HepG2 (cell line): ENCODE results near the gene MCM3. TPM values are rescaled to one million over a fixed set of nuclear protein-coding genes. Genes with fewer than 3 reads are reported as not detected.

Experiments used
- ATAC-seq: fragments of 200-7000 bp; cut with Tn5 transposase; 3 replicates; pipeline ENCODE4 v1.9.1; 2020; ENCODE audit warnings: mild to moderate bottlenecking, moderate library complexity
- BruUV-seq: library from RNA; stranded (reverse); fragments of 400-500 nt; replicated peaks from 2 replicates; lab custom pipeline; 2021; lab: Mats Ljungman, UMichigan
- CTCF ChIA-PET: fragments of 300-600 bp; formaldehyde crosslinking; extraction: SDS; loops from one replicate; lab custom pipeline; 2021; ENCODE audit warnings: low total read pairs, inconsistent platforms, low intra/inter-chr PET ratio; lab: Yijun Ruan, JAX
- POLR2A ChIA-PET: fragments of 350-600 bp; sonication (Branson Sonifier 250); formaldehyde crosslinking; loops from one replicate; lab custom pipeline; 2020; ENCODE audit warnings: antibody characterized with exemption, inconsistent platforms; lab: Yijun Ruan, JAX
- DNase-seq: peaks from one replicate; pipeline ENCODE4 v3.0.0-alpha.2; 2015; ENCODE audit warnings: low spot score
- FAIRE-seq: peaks from 3 replicates; lab custom pipeline; 2011; peaks lifted over from hg19 to GRCh38; lab: Jason Lieb, UNC
- H2AFZ ChIP-seq: one replicate; pipeline ENCODE4 v1.6.1; 2011; ENCODE audit warnings: low read length, inconsistent platforms
- H3K27ac ChIP-seq: fragments of 300-600 bp; 3 replicates; pipeline ENCODE4 v1.8.0; 2011; ENCODE audit warnings: mixed run types, mild to moderate bottlenecking, mixed read lengths, low read length, inconsistent platforms; ENCODE audit not compliant: insufficient read depth; ENCODE audit errors: extremely low read length
- H3K27me3 ChIP-seq, 2 experiments: fragments of 200-600 bp in 1 of 2; 2 replicates in 1 of 2; 3 replicates in 1 of 2; pipeline versions ENCODE4 v1.6.0 to v1.8.0; 2011; ENCODE audit warnings: low read length in 2 of 2, mild to moderate bottlenecking in 2 of 2, moderate library complexity in 2 of 2, inconsistent platforms in 1 of 2; ENCODE audit not compliant: insufficient read depth in 2 of 2, control insufficient read depth in 1 of 2
- H3K36me3 ChIP-seq, 2 experiments: fragments of 200-600 bp in 1 of 2; replicated peaks in 1 of 2; 2 replicates in 1 of 2; 3 replicates in 1 of 2; pipeline versions ENCODE4 v1.5.1 to v1.8.0; 2011; ENCODE audit warnings: low read length in 2 of 2, inconsistent platforms in 1 of 2; ENCODE audit not compliant: insufficient read depth in 2 of 2, control insufficient read depth in 1 of 2
- H3K4me1 ChIP-seq: 2 replicates; pipeline ENCODE4 v1.5.1; 2012; ENCODE audit warnings: low read length, inconsistent platforms; ENCODE audit not compliant: insufficient read depth
- H3K4me2 ChIP-seq: 2 replicates; pipeline ENCODE4 v1.6.0; 2011; ENCODE audit warnings: low read depth, low read length, inconsistent platforms
- H3K4me3 ChIP-seq, 3 experiments: fragments of 200-600 bp in 1 of 3; sonication (generic), shearing (Covaris generic) in 1 of 3; replicated peaks in 1 of 3; 2 replicates each; pipeline ENCODE4 v1.5.1; 2011 to 2016; ENCODE audit warnings: low read length in 3 of 3, inconsistent platforms in 2 of 3, low read depth in 2 of 3, mild to moderate bottlenecking in 2 of 3, control low read depth in 1 of 3, mixed read lengths in 1 of 3; ENCODE audit not compliant: insufficient read depth in 1 of 3
- H3K79me2 ChIP-seq: one replicate; pipeline ENCODE4 v1.6.1; 2011; ENCODE audit warnings: low read length, inconsistent platforms; ENCODE audit not compliant: insufficient read depth
- H3K9ac ChIP-seq: 2 replicates; pipeline ENCODE4 v1.6.0; 2011; ENCODE audit warnings: mild to moderate bottlenecking, low read depth, low read length, inconsistent platforms; ENCODE audit not compliant: insufficient read depth
- H3K9me3 ChIP-seq: 2 replicates; pipeline ENCODE4 v1.5.1; 2012; ENCODE audit warnings: mild to moderate bottlenecking, low read length
- H4K20me1 ChIP-seq: 2 replicates; pipeline ENCODE4 v1.6.0; 2011; ENCODE audit warnings: inconsistent platforms, mild to moderate bottlenecking, low read length, moderate library complexity; ENCODE audit not compliant: insufficient read depth
- HNRNPK ChIP-seq: fragments of 200-400 bp; formaldehyde crosslinking; IDR thresholded peaks from 2 replicates; pipeline ENCODE4 v1.6.1; 2018; ENCODE audit warnings: low read length, low read depth, moderate library complexity, mild to moderate bottlenecking; ENCODE audit not compliant: poor library complexity, severe bottlenecking
- KLF12 ChIP-seq: sonication (generic); formaldehyde crosslinking; IDR thresholded peaks from 2 replicates; pipeline ENCODE4 v1.4.0; 2020; ENCODE audit warnings: missing genetic modification reagents, borderline replicate concordance
- NAIF1 ChIP-seq: sonication (generic); formaldehyde crosslinking; IDR thresholded peaks from 2 replicates; pipeline ENCODE4 v1.5.0; 2020; ENCODE audit warnings: mild to moderate bottlenecking, missing genetic modification reagents, borderline replicate concordance
- POGZ ChIP-seq: sonication (generic); formaldehyde crosslinking; IDR thresholded peaks from 2 replicates; pipeline ENCODE4 v1.4.0; 2020; ENCODE audit warnings: mild to moderate bottlenecking, missing genetic modification reagents
- RFXAP ChIP-seq: sonication (generic); formaldehyde crosslinking; IDR thresholded peaks from 2 replicates; pipeline ENCODE4 v1.4.0; 2020; ENCODE audit warnings: missing genetic modification reagents, borderline replicate concordance
- ZFAT ChIP-seq: sonication (generic); formaldehyde crosslinking; conservative IDR thresholded peaks from 2 replicates; pipeline ENCODE4 v1.8.1; 2023; ENCODE audit warnings: missing genetic modification reagents, inconsistent platforms
- ZMYM4 ChIP-seq: sonication (generic); formaldehyde crosslinking; IDR thresholded peaks from 2 replicates; pipeline ENCODE4 v1.8.1; 2023; ENCODE audit warnings: mild to moderate bottlenecking, missing genetic modification reagents
- WGBS: methylation state at CpG from one replicate; pipeline ENCODE4 v1.1.6; 2017; ENCODE audit warnings: low lambda C conversion rate; 5-methylcytosine and 5-hydroxymethylcytosine counted together
- in situ Hi-C: cut with HindIII; loops from 2 replicates; pipeline ENCODE4 v1.10.0; 2017; ENCODE audit warnings: low pct_unique_long_range_greater_than_20kb; ENCODE audit not compliant: extremely low pct_ligation_motif_present
- intact Hi-C: fragments of 100-400 bp; cut with micrococcal nuclease; formaldehyde crosslinking; loops from one replicate; pipeline ENCODE4 v1.10.0; 2022; ENCODE audit not compliant: unreplicated experiment
- polyA plus RNA-seq, 8 experiments: library from polyadenylated mRNA; depleted of rRNA in 3 of 8; stranded (reverse) in 7 of 8; unstranded in 1 of 8; fragments of >200 nt; fragmentation: Illumina TruSeq in 4 of 8; extraction: Trizol in 4 of 8; gene quantifications; 2 replicates each; pipeline versions ENCODE4 v1.2.1 to v1.2.3, GENCODE V29; 2011 to 2016; ENCODE audit warnings: low read depth in 4 of 8, missing spikeins in 1 of 8, mixed read lengths in 1 of 8; ENCODE audit not compliant: insufficient read depth in 1 of 8
- total RNA-seq, 5 experiments: library from RNA; depleted of rRNA; stranded (reverse); fragments of >200 nt; fragmentation: Illumina TruSeq; extraction: Trizol; gene quantifications; 2 replicates each; pipeline ENCODE4 v1.2.3, GENCODE V29; 2016; ENCODE audit warnings: low read depth in 1 of 5
- TF ChIP-seq, protein P1 (sequence below): sonication (generic); formaldehyde crosslinking; IDR thresholded peaks from 2 replicates; pipeline ENCODE4 v1.4.0; 2020; ENCODE audit warnings: mild to moderate bottlenecking, missing genetic modification reagents, borderline replicate concordance
- TF ChIP-seq, protein P2 (sequence below): sonication (generic); formaldehyde crosslinking; IDR thresholded peaks from 2 replicates; pipeline ENCODE4 v1.8.0; 2023; ENCODE audit warnings: mild to moderate bottlenecking, missing genetic modification reagents

Gene MCM3
- total and polyA plus RNA-seq, 2 of the 13 experiments (the other 11 are each of a cell fraction or from before 2014, with no cell fraction given): 164 to 288 TPM

DNA sequence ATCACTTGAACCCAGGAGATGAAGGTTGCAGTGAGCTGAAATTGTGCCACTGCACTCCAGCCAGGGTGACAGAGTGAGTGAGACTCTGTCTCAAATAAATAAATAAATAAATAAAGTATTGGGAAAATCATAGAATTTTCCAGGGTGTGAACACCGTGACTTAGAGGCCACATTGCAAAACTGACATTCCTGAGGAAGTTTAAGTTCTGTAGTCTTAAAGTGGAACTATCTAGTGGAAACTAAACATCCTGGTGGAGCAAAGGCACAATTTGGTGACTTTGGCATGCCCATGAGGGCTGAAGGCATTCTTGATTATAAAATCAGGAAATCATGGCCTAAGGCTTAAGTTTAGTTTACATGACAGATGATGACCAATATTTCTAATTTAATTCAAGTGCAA lies 32.7 kb upstream of the MCM3 start:
- no peak overlapping the region for H3K27ac ChIP-seq
- no peak overlapping the region for H3K4me3 ChIP-seq
- no peak overlapping the region for H3K4me2 ChIP-seq
- BruUV-seq: no TSS peak
- CTCF ChIA-PET: no interaction called here
- DNase-seq: no peak
- TF ChIP-seq NAIF1 (CRISPR knock-in tag) (no peak), ZMYM4 (no peak), KLF12 (no peak), POGZ (no peak), ZFAT (CRISPR knock-in tag) (no peak), HNRNPK (no peak), RFXAP (CRISPR knock-in tag) (no peak)
- TF ChIP-seq, protein P1, sequence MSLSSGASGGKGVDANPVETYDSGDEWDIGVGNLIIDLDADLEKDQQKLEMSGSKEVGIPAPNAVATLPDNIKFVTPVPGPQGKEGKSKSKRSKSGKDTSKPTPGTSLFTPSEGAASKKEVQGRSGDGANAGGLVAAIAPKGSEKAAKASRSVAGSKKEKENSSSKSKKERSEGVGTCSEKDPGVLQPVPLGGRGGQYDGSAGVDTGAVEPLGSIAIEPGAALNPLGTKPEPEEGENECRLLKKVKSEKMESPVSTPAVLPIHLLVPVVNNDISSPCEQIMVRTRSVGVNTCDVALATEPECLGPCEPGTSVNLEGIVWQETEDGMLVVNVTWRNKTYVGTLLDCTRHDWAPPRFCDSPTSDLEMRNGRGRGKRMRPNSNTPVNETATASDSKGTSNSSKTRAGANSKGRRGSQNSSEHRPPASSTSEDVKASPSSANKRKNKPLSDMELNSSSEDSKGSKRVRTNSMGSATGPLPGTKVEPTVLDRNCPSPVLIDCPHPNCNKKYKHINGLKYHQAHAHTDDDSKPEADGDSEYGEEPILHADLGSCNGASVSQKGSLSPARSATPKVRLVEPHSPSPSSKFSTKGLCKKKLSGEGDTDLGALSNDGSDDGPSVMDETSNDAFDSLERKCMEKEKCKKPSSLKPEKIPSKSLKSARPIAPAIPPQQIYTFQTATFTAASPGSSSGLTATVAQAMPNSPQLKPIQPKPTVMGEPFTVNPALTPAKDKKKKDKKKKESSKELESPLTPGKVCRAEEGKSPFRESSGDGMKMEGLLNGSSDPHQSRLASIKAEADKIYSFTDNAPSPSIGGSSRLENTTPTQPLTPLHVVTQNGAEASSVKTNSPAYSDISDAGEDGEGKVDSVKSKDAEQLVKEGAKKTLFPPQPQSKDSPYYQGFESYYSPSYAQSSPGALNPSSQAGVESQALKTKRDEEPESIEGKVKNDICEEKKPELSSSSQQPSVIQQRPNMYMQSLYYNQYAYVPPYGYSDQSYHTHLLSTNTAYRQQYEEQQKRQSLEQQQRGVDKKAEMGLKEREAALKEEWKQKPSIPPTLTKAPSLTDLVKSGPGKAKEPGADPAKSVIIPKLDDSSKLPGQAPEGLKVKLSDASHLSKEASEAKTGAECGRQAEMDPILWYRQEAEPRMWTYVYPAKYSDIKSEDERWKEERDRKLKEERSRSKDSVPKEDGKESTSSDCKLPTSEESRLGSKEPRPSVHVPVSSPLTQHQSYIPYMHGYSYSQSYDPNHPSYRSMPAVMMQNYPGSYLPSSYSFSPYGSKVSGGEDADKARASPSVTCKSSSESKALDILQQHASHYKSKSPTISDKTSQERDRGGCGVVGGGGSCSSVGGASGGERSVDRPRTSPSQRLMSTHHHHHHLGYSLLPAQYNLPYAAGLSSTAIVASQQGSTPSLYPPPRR: no peak
- TF ChIP-seq, protein P2, sequence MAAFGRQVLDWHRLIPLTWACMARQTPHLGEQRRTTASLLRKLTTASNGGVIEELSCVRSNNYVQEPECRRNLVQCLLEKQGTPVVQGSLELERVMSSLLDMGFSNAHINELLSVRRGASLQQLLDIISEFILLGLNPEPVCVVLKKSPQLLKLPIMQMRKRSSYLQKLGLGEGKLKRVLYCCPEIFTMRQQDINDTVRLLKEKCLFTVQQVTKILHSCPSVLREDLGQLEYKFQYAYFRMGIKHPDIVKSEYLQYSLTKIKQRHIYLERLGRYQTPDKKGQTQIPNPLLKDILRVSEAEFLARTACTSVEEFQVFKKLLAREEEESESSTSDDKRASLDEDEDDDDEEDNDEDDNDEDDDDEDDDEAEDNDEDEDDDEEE: no peak
- intact Hi-C loops: no loop called here
- no peak for ATAC-seq
- H3K9ac ChIP-seq: no peak overlapping the region
- H3K27me3 ChIP-seq: no peaks in the 10 kb centered on the region
- no peaks in the 10 kb centered on the region for H3K9me3 ChIP-seq
- POLR2A ChIA-PET: interaction anchor here (1.1 kb wide), 1 partner anchor 14 kb away, joined by 3 read pairs; no protein-coding TSS in a partner anchor
- whole genome bisulfite sequencing: 97% methylated on average over 1 of the region's 1 CpG
- in situ Hi-C loops: no loop called here
- no peak overlapping the region for H2AFZ ChIP-seq
- FAIRE-seq: no peak
- H3K4me1 ChIP-seq: peaks cover 36% of the 10 kb centered on the region
- H3K36me3 ChIP-seq: no peaks in the 10 kb centered on the region
- H4K20me1 ChIP-seq: no peaks in the 10 kb centered on the region
- H3K79me2 ChIP-seq: no peaks in the 10 kb centered on the region
